Endodermal cell (in vitro differentiated cells): ENCODE data around the gene KIAA0586. TPM values are rescaled to one million over a fixed set of nuclear protein-coding genes. Genes with fewer than 3 reads are reported as not detected.

ENCODE experiments used
- DNase-seq: peaks from one replicate; pipeline ENCODE4 v3.0.0-alpha.2; 2017
- H3K27ac ChIP-seq: 2 replicates; pipeline ENCODE4 v1.5.1; 2013; ENCODE audit warnings: mild to moderate bottlenecking, low read depth, low read length, moderate library complexity
- H3K27me3 ChIP-seq: 2 replicates; pipeline ENCODE4 v1.6.1; 2013; ENCODE audit warnings: mild to moderate bottlenecking, low read length, moderate library complexity; ENCODE audit not compliant: insufficient read depth, control insufficient read depth, poor library complexity, severe bottlenecking
- H3K36me3 ChIP-seq: 2 replicates; pipeline ENCODE4 v1.7.0; 2013; ENCODE audit warnings: mild to moderate bottlenecking, low read length, moderate library complexity; ENCODE audit not compliant: control insufficient read depth, insufficient read depth
- H3K4me1 ChIP-seq: one replicate; pipeline ENCODE4 v1.7.0; 2013; ENCODE audit warnings: low read length; ENCODE audit not compliant: control insufficient read depth, insufficient read depth
- H3K4me3 ChIP-seq: 2 replicates; pipeline ENCODE4 v1.5.1; 2013; ENCODE audit warnings: mild to moderate bottlenecking, low read length, moderate library complexity
- H3K9ac ChIP-seq: 2 replicates; pipeline ENCODE4 v1.6.1; 2013; ENCODE audit warnings: mild to moderate bottlenecking, low read length, moderate library complexity; ENCODE audit not compliant: poor library complexity, severe bottlenecking; ENCODE audit errors: extremely low read depth
- H3K9me3 ChIP-seq: 2 replicates; pipeline ENCODE4 v1.6.1; 2013; ENCODE audit warnings: mild to moderate bottlenecking, low read length, moderate library complexity; ENCODE audit not compliant: control insufficient read depth
- H3K27ac Mint-ChIP-seq: 2 replicates; pipeline ENCODE4 v1.8.0; 2020; ENCODE audit warnings: mixed read lengths
- H3K27me3 Mint-ChIP-seq: 2 replicates; pipeline ENCODE4 v1.8.0; 2021; ENCODE audit warnings: mild to moderate bottlenecking, mixed read lengths; ENCODE audit not compliant: insufficient read depth
- H3K36me3 Mint-ChIP-seq: 2 replicates; pipeline ENCODE4 v1.8.0; 2020; ENCODE audit warnings: low read depth, mixed read lengths
- H3K4me1 Mint-ChIP-seq: 2 replicates; pipeline ENCODE4 v1.8.0; 2020; ENCODE audit warnings: mixed read lengths
- H3K4me3 Mint-ChIP-seq: 2 replicates; pipeline ENCODE4 v1.8.0; 2020; ENCODE audit warnings: mild to moderate bottlenecking, moderate library complexity, mixed read lengths
- H3K9me3 Mint-ChIP-seq: 2 replicates; pipeline ENCODE4 v1.8.0; 2020; ENCODE audit warnings: mild to moderate bottlenecking, mixed read lengths
- CTCF ChIP-seq: fragments of 200-600 bp; sonication (generic); conservative IDR thresholded peaks from 2 replicates; pipeline ENCODE4 v1.5.0; 2021; ENCODE audit warnings: antibody characterized with exemption, mild to moderate bottlenecking
- WGBS, 2 experiments: methylation state at CpG; one replicate each; pipeline versions ENCODE4 v1.1.5 to v1.1.7; 2013; ENCODE audit warnings: missing lambda C conversion rate in 2 of 2, mixed read lengths in 1 of 2; ENCODE audit not compliant: insufficient coverage in 1 of 2, insufficient read length in 1 of 2; 5-methylcytosine and 5-hydroxymethylcytosine counted together
- total RNA-seq, 2 donors: library from RNA; stranded (reverse); fragmentation: NEBNext Ultra II Directional in 1 of 2; extraction: Animal tissue kit (Norgen Biotek cat#: 25700) in 1 of 2; gene quantifications; 2 replicates in 1 of 2; 3 replicates in 1 of 2; pipeline ENCODE4 v1.2.1, GENCODE V29; 2021

The KIAA0586 gene
- total RNA-seq, 2 donors from 2014 or later, result 14.2 to 26.4 TPM

DNA sequence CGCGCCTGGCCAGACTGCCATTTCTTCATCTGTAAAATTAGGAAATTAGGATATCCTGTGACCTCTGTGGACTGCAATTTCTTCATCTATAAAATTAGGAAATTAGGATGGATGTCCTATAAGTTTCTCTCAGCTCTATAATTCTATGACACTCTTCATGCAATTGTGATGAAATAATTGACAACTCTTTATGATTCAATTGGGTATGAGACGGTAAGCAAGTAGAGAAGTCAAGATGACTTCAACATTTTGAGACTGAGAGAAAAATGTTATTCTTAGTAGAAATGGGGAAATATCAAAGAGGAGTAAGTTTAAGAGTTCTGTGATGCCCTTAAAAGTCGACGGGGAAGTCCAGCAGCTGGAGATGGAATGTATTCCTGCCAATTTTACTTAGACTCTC lies 12.0 kb downstream of the KIAA0586 start:
- no peaks in the 10 kb centered on the region for H3K9me3 ChIP-seq
- H3K4me1 Mint-ChIP-seq, result no peaks in the 10 kb centered on the region
- no peak for TF ChIP-seq CTCF

DNA sequence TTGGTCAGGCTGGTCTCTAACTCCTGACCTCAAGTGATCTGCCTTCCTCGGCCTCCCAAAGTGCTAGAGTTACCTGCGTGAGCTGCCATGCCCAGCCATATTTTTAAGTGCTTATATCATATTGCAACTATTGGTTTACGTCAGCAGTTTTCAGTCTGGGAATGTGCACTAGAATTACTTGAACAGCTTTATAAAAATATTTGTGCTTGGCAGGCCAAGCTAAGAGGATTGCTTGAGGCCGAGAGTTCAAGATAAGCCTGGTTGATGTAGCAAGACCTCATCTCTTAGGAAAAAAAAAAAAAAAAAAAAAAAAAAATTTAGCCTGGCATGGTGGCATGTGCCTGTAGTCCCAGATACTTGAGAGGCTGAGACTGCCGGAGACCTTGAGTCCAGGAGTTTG lies 17.1 kb downstream of the KIAA0586 start:
- DNase-seq, result no peak
- Mint-ChIP-seq H3K27me3 (no peaks in the 10 kb centered on the region), H3K36me3 (peaks cover 21% of the 10 kb centered on the region), H3K4me3 (no peak overlapping the region), H3K9me3 (no peaks in the 10 kb centered on the region), H3K27ac (no peak overlapping the region), H3K4me1 (no peaks in the 10 kb centered on the region)
- H3K9me3 ChIP-seq, result no peaks in the 10 kb centered on the region
- WGBS, 2 experiments, result 90 to 94% methylated on average over 3 to 5 of the region's 5 CpGs
- peaks cover 25% of the 10 kb centered on the region for H3K36me3 ChIP-seq
- no peak for TF ChIP-seq CTCF
- H3K9ac ChIP-seq, result no peak overlapping the region
- H3K4me3 ChIP-seq, result no peak overlapping the region
- H3K4me1 ChIP-seq, result no peaks in the 10 kb centered on the region
- H3K27me3 ChIP-seq, result no peaks in the 10 kb centered on the region
- H3K27ac ChIP-seq, result no peak overlapping the region

More for the DNA sequence above, 12.0 kb downstream of the KIAA0586 start:
- H3K36me3 Mint-ChIP-seq, result peaks cover 24% of the 10 kb centered on the region
- no peak overlapping the region for H3K27ac ChIP-seq
- WGBS, 2 experiments, result 95 to 96% methylated on average over 5 of the region's 5 CpGs
- H3K4me3 ChIP-seq, result no peak overlapping the region
- H3K27ac Mint-ChIP-seq, result no peak overlapping the region
- no peak overlapping the region for H3K4me3 Mint-ChIP-seq
- no peaks in the 10 kb centered on the region for H3K4me1 ChIP-seq
- no peak overlapping the region for H3K9ac ChIP-seq
- H3K9me3 Mint-ChIP-seq, result no peaks in the 10 kb centered on the region
- H3K36me3 ChIP-seq, result peaks cover 31% of the 10 kb centered on the region
- DNase-seq, result no peak
- no peaks in the 10 kb centered on the region for H3K27me3 Mint-ChIP-seq
- no peaks in the 10 kb centered on the region for H3K27me3 ChIP-seq

GRCh38 chr14:58455593-58456265 lies 28.2 kb downstream of the KIAA0586 start:
- Histone ChIP-seq H3K4me3 (no peak overlapping the region), H3K27me3 (no peaks in the 10 kb centered on the region), H3K27ac (no peak overlapping the region), H3K4me1 (no peaks in the 10 kb centered on the region), H3K36me3 (peaks cover 50% of the 10 kb centered on the region), H3K9me3 (peaks cover 9% of the 10 kb centered on the region), H3K9ac (no peak overlapping the region)
- H3K27ac Mint-ChIP-seq, result no peak overlapping the region
- TF ChIP-seq CTCF, result no peak
- 86 to 90% methylated on average over 4 to 8 of the region's 9 CpGs for WGBS, 2 experiments
- H3K9me3 Mint-ChIP-seq, result no peaks in the 10 kb centered on the region
- peaks cover 19% of the 10 kb centered on the region for H3K36me3 Mint-ChIP-seq
- no peaks in the 10 kb centered on the region for H3K27me3 Mint-ChIP-seq
- DNase-seq, result no peak
- H3K4me1 Mint-ChIP-seq, result peaks cover 3% of the 10 kb centered on the region
- H3K4me3 Mint-ChIP-seq, result no peak overlapping the region
